Naive thymus-derived CD8-positive, alpha-beta T cell (primary cell): ENCODE measurements around the gene CAMK1D. TPM values are rescaled to one million over a fixed set of nuclear protein-coding genes. Genes with fewer than 3 reads are reported as not detected.
A peak's percentile ranks its signal among the peaks of the same experiment; 100 is the strongest.

Experiments
- ATAC-seq, 2 donors: fragments of 150-1000 bp; cut with Tn5 transposase in 1 of 2; sonication (Bioruptor Pico), chemical (Tn5 transposase) in 1 of 2; 1 replicate in 1 of 2; 2 replicates in 1 of 2; pipeline ENCODE4 v1.10.0; 2021; ENCODE audit warnings: mild to moderate bottlenecking in 2 of 2, moderate library complexity in 2 of 2
- POLR2A ChIA-PET: fragments of 350-600 bp; sonication (Branson Sonifier 250); formaldehyde crosslinking; loops from one replicate; lab custom pipeline; 2021; ENCODE audit warnings: antibody characterized with exemption; lab: Charles Lee
- DNase-seq, 10 donors: peaks; one replicate each; pipeline versions ENCODE4 v3.0.0 to v3.0.0-alpha.2; 2020 to 2022
- H3K27ac Mint-ChIP-seq, 10 donors: one replicate each; pipeline ENCODE4 v1.8.0; 2020 to 2022; ENCODE audit warnings: mild to moderate bottlenecking in 10 of 10, mixed read lengths in 10 of 10, moderate library complexity in 4 of 10, inconsistent platforms in 1 of 10
- H3K27me3 Mint-ChIP-seq, 5 donors: one replicate each; pipeline ENCODE4 v1.8.0; 2021 to 2022; ENCODE audit warnings: mixed read lengths in 5 of 5
- H3K36me3 Mint-ChIP-seq, 3 donors: one replicate each; pipeline ENCODE4 v1.8.0; 2020 to 2022; ENCODE audit warnings: mixed read lengths in 3 of 3, mild to moderate bottlenecking in 2 of 3, inconsistent platforms in 1 of 3
- H3K4me1 Mint-ChIP-seq, 4 donors: one replicate each; pipeline ENCODE4 v1.8.0; 2021 to 2022; ENCODE audit warnings: mixed read lengths in 4 of 4
- H3K4me3 Mint-ChIP-seq, 10 donors: one replicate each; pipeline ENCODE4 v1.8.0; 2020 to 2022; ENCODE audit warnings: mild to moderate bottlenecking in 10 of 10, mixed read lengths in 10 of 10, moderate library complexity in 6 of 10, inconsistent platforms in 1 of 10
- H3K9me3 Mint-ChIP-seq, 9 donors: one replicate each; pipeline ENCODE4 v1.8.0; 2020 to 2022; ENCODE audit warnings: mixed read lengths in 9 of 9, mild to moderate bottlenecking in 3 of 9, inconsistent platforms in 1 of 9, moderate library complexity in 1 of 9
- polyA plus RNA-seq, 3 donors: library from polyadenylated mRNA; unstranded; fragments of 300-500 nt; fragmentation: Illumina TruSeq; gene quantifications; one replicate each; pipeline ENCODE4 v1.2.3, GENCODE V29; 2021
- total RNA-seq, 8 experiments: library from RNA in 2 of 8; stranded (reverse) in 2 of 8; gene quantifications; one replicate each; pipeline ENCODE4 v1.2.3 and lab custom pipeline; 2021 to 2026

CAMK1D gene
- total and polyA plus RNA-seq, 5 experiments from 2014 or later: 7.5 to 18.5 (median 12.3) TPM

GRCh38 chr10:12702215-12702770, 352.9 kb downstream of the CAMK1D start:
- Mint-ChIP-seq H3K36me3 (peaks cover 0 to 13% (median 6%) of the 10 kb centered on the region in 3 donors), H3K4me3 (no peak overlapping the region), H3K4me1 (peaks cover 0 to 4% (median 2%) of the 10 kb centered on the region in 4 donors), H3K27ac (peak overlapping the region in 1 of 10 donors; percentile 73), H3K27me3 (no peaks in the 10 kb centered on the region), H3K9me3 (no peaks in the 10 kb centered on the region)
- no peak for DNase-seq
- POLR2A ChIA-PET: no interaction called here
- ATAC-seq: no peak

- peaks cover 0 to 10% (median 6%) of the 10 kb centered on the region in 3 donors for H3K36me3 Mint-ChIP-seq
- H3K4me3 Mint-ChIP-seq: no peak overlapping the region
- DNase-seq (no peak), ATAC-seq (no peak)
- no peaks in the 10 kb centered on the region for H3K9me3 Mint-ChIP-seq
- peaks cover 0 to 4% (median 1%) of the 10 kb centered on the region in 4 donors for H3K4me1 Mint-ChIP-seq
- no peaks in the 10 kb centered on the region for H3K27me3 Mint-ChIP-seq
- H3K27ac Mint-ChIP-seq: no peak overlapping the region
- POLR2A ChIA-PET: no interaction called here
Observed at GRCh38 chr10:12703126-12703525, 353.8 kb downstream of the CAMK1D start.

- DNase-seq: no peak
- no peaks in the 10 kb centered on the region for H3K27me3 Mint-ChIP-seq
- POLR2A ChIA-PET: no interaction called here
- no peak for ATAC-seq
- no peaks in the 10 kb centered on the region for H3K9me3 Mint-ChIP-seq
- peaks cover 0 to 4% (median 1%) of the 10 kb centered on the region in 4 donors for H3K4me1 Mint-ChIP-seq
- H3K4me3 Mint-ChIP-seq: no peak overlapping the region
- no peak overlapping the region for H3K27ac Mint-ChIP-seq
- peaks cover 0 to 10% (median 6%) of the 10 kb centered on the region in 3 donors for H3K36me3 Mint-ChIP-seq
Observed at GRCh38 chr10:12703813-12704212, 354.5 kb downstream of the CAMK1D start.

- Mint-ChIP-seq H3K27ac (peak overlapping the region in 2 of 10 donors; percentile 26 to 42), H3K9me3 (no peaks in the 10 kb centered on the region), H3K36me3 (peaks cover 0 to 4% (median 2%) of the 10 kb centered on the region in 3 donors), H3K4me3 (no peak overlapping the region), H3K4me1 (peaks cover 0 to 2% (median under 1%) of the 10 kb centered on the region in 4 donors), H3K27me3 (no peaks in the 10 kb centered on the region)
- DNase-seq (no peak), ATAC-seq (no peak)
- POLR2A ChIA-PET: no interaction called here
Observed at GRCh38 chr10:12704488-12704887, 355.1 kb downstream of the CAMK1D start.

GRCh38 chr10:12705943-12706342, 356.6 kb downstream of the CAMK1D start:
- H3K27ac Mint-ChIP-seq: peak overlapping the region in 2 of 10 donors; percentile 12 to 61
- H3K4me3 Mint-ChIP-seq: no peak overlapping the region
- DNase-seq: no peak
- no peaks in the 10 kb centered on the region for H3K27me3 Mint-ChIP-seq
- H3K9me3 Mint-ChIP-seq: no peaks in the 10 kb centered on the region
- peaks cover under 1 to 2% (median 2%) of the 10 kb centered on the region in 4 donors for H3K4me1 Mint-ChIP-seq
- H3K36me3 Mint-ChIP-seq: peaks cover 0 to 4% (median 0%) of the 10 kb centered on the region in 3 donors
- ATAC-seq: no peak
- POLR2A ChIA-PET: no interaction called here

- Mint-ChIP-seq H3K9me3 (no peaks in the 10 kb centered on the region), H3K36me3 (no peaks in the 10 kb centered on the region), H3K4me3 (no peak overlapping the region), H3K27ac (peak overlapping the region in 1 of 10 donors; percentile 10), H3K4me1 (peaks cover 3 to 6% (median 4%) of the 10 kb centered on the region in 4 donors), H3K27me3 (no peaks in the 10 kb centered on the region)
- POLR2A ChIA-PET: no interaction called here
- DNase-seq (no peak), ATAC-seq (no peak)
Observed at GRCh38 chr10:12707461-12708185, 358.3 kb downstream of the CAMK1D start.

GRCh38 chr10:12709000-12709401, 359.7 kb downstream of the CAMK1D start:
- Mint-ChIP-seq H3K9me3 (no peaks in the 10 kb centered on the region), H3K27me3 (no peaks in the 10 kb centered on the region), H3K4me1 (peaks cover 3 to 6% (median 4%) of the 10 kb centered on the region in 4 donors), H3K36me3 (no peaks in the 10 kb centered on the region), H3K4me3 (no peak overlapping the region), H3K27ac (peak overlapping the region in 3 of 10 donors; percentile 35 to 72 (median 61))
- DNase-seq (no peak), ATAC-seq (no peak)
- POLR2A ChIA-PET: no interaction called here

- Mint-ChIP-seq H3K4me3 (no peak overlapping the region), H3K4me1 (peaks cover 3 to 6% (median 4%) of the 10 kb centered on the region in 4 donors), H3K27me3 (no peaks in the 10 kb centered on the region), H3K36me3 (no peaks in the 10 kb centered on the region), H3K9me3 (no peaks in the 10 kb centered on the region), H3K27ac (peak overlapping the region in 3 of 10 donors; percentile 33 to 72 (median 35))
- DNase-seq: no peak
- no peak for ATAC-seq
- POLR2A ChIA-PET: no interaction called here
Observed at GRCh38 chr10:12709521-12709963, 360.2 kb downstream of the CAMK1D start.

GRCh38 chr10:12710157-12710556, 360.8 kb downstream of the CAMK1D start:
- ATAC-seq: no peak
- DNase-seq: no peak
- POLR2A ChIA-PET: no interaction called here
- no peaks in the 10 kb centered on the region for H3K36me3 Mint-ChIP-seq
- no peaks in the 10 kb centered on the region for H3K27me3 Mint-ChIP-seq
- H3K9me3 Mint-ChIP-seq: no peaks in the 10 kb centered on the region
- H3K27ac Mint-ChIP-seq: peak overlapping the region in 1 of 10 donors; percentile 72
- H3K4me3 Mint-ChIP-seq: no peak overlapping the region
- H3K4me1 Mint-ChIP-seq: peaks cover 4 to 6% (median 5%) of the 10 kb centered on the region in 4 donors

GRCh38 chr10:12710594-12711349, 361.4 kb downstream of the CAMK1D start:
- POLR2A ChIA-PET: no interaction called here
- H3K9me3 Mint-ChIP-seq: no peaks in the 10 kb centered on the region
- ATAC-seq (peak; percentile 75 to 77), DNase-seq (peak; percentile 28 to 81 (median 68))
- no peaks in the 10 kb centered on the region for H3K36me3 Mint-ChIP-seq
- no peak overlapping the region for H3K4me3 Mint-ChIP-seq
- peak overlapping the region in 2 of 10 donors; percentile 8 to 18 for H3K27ac Mint-ChIP-seq
- peaks cover 4 to 6% (median 5%) of the 10 kb centered on the region in 4 donors for H3K4me1 Mint-ChIP-seq
- H3K27me3 Mint-ChIP-seq: no peaks in the 10 kb centered on the region

GRCh38 chr10:12711350-12711708, 362.0 kb downstream of the CAMK1D start:
- DNase-seq (no peak), ATAC-seq (no peak)
- Mint-ChIP-seq H3K27me3 (no peaks in the 10 kb centered on the region), H3K36me3 (no peaks in the 10 kb centered on the region), H3K4me3 (no peak overlapping the region), H3K9me3 (no peaks in the 10 kb centered on the region), H3K27ac (no peak overlapping the region), H3K4me1 (peaks cover 4 to 6% (median 5%) of the 10 kb centered on the region in 4 donors)
- POLR2A ChIA-PET: no interaction called here

- H3K4me3 Mint-ChIP-seq: no peak overlapping the region
- H3K4me1 Mint-ChIP-seq: peaks cover 4 to 6% (median 5%) of the 10 kb centered on the region in 4 donors
- H3K27ac Mint-ChIP-seq: no peak overlapping the region
- ATAC-seq: no peak
- no peak for DNase-seq
- no peaks in the 10 kb centered on the region for H3K36me3 Mint-ChIP-seq
- POLR2A ChIA-PET: no interaction called here
- no peaks in the 10 kb centered on the region for H3K27me3 Mint-ChIP-seq
- no peaks in the 10 kb centered on the region for H3K9me3 Mint-ChIP-seq
Observed at GRCh38 chr10:12712293-12712983, 363.1 kb downstream of the CAMK1D start.
